HepG2 (cell line): ENCODE measurements around the gene CCDC28A. TPM values are rescaled to one million over a fixed set of nuclear protein-coding genes. Genes with fewer than 3 reads are reported as not detected.

ENCODE experiments used
- ATAC-seq: fragments of 200-7000 bp; cut with Tn5 transposase; 3 replicates; pipeline ENCODE4 v1.9.1; 2020; ENCODE audit warnings: mild to moderate bottlenecking, moderate library complexity
- BruUV-seq: library from RNA; stranded (reverse); fragments of 400-500 nt; replicated peaks from 2 replicates; lab custom pipeline; 2021; lab: Mats Ljungman, UMichigan
- CTCF ChIA-PET: fragments of 300-600 bp; formaldehyde crosslinking; extraction: SDS; loops from one replicate; lab custom pipeline; 2021; ENCODE audit warnings: low total read pairs, inconsistent platforms, low intra/inter-chr PET ratio; lab: Yijun Ruan, JAX
- POLR2A ChIA-PET: fragments of 350-600 bp; sonication (Branson Sonifier 250); formaldehyde crosslinking; loops from one replicate; lab custom pipeline; 2020; ENCODE audit warnings: antibody characterized with exemption, inconsistent platforms; lab: Yijun Ruan, JAX
- DNase-seq: peaks from one replicate; pipeline ENCODE4 v3.0.0-alpha.2; 2015; ENCODE audit warnings: low spot score
- FAIRE-seq: peaks from 3 replicates; lab custom pipeline; 2011; peaks lifted over from hg19 to GRCh38; lab: Jason Lieb, UNC
- H2AFZ ChIP-seq: one replicate; pipeline ENCODE4 v1.6.1; 2011; ENCODE audit warnings: low read length, inconsistent platforms
- H3K27ac ChIP-seq: fragments of 300-600 bp; 3 replicates; pipeline ENCODE4 v1.8.0; 2011; ENCODE audit warnings: mixed run types, mild to moderate bottlenecking, mixed read lengths, low read length, inconsistent platforms; ENCODE audit not compliant: insufficient read depth; ENCODE audit errors: extremely low read length
- H3K27me3 ChIP-seq, 2 experiments: fragments of 200-600 bp in 1 of 2; 2 replicates in 1 of 2; 3 replicates in 1 of 2; pipeline versions ENCODE4 v1.6.0 to v1.8.0; 2011; ENCODE audit warnings: low read length in 2 of 2, mild to moderate bottlenecking in 2 of 2, moderate library complexity in 2 of 2, inconsistent platforms in 1 of 2; ENCODE audit not compliant: insufficient read depth in 2 of 2, control insufficient read depth in 1 of 2
- H3K36me3 ChIP-seq, 2 experiments: fragments of 200-600 bp in 1 of 2; replicated peaks in 1 of 2; 2 replicates in 1 of 2; 3 replicates in 1 of 2; pipeline versions ENCODE4 v1.5.1 to v1.8.0; 2011; ENCODE audit warnings: low read length in 2 of 2, inconsistent platforms in 1 of 2; ENCODE audit not compliant: insufficient read depth in 2 of 2, control insufficient read depth in 1 of 2
- H3K4me1 ChIP-seq: 2 replicates; pipeline ENCODE4 v1.5.1; 2012; ENCODE audit warnings: low read length, inconsistent platforms; ENCODE audit not compliant: insufficient read depth
- H3K4me2 ChIP-seq: 2 replicates; pipeline ENCODE4 v1.6.0; 2011; ENCODE audit warnings: low read depth, low read length, inconsistent platforms
- H3K4me3 ChIP-seq, 3 experiments: fragments of 200-600 bp in 1 of 3; sonication (generic), shearing (Covaris generic) in 1 of 3; replicated peaks in 1 of 3; 2 replicates each; pipeline ENCODE4 v1.5.1; 2011 to 2016; ENCODE audit warnings: low read length in 3 of 3, inconsistent platforms in 2 of 3, low read depth in 2 of 3, mild to moderate bottlenecking in 2 of 3, control low read depth in 1 of 3, mixed read lengths in 1 of 3; ENCODE audit not compliant: insufficient read depth in 1 of 3
- H3K79me2 ChIP-seq: one replicate; pipeline ENCODE4 v1.6.1; 2011; ENCODE audit warnings: low read length, inconsistent platforms; ENCODE audit not compliant: insufficient read depth
- H3K9ac ChIP-seq: 2 replicates; pipeline ENCODE4 v1.6.0; 2011; ENCODE audit warnings: mild to moderate bottlenecking, low read depth, low read length, inconsistent platforms; ENCODE audit not compliant: insufficient read depth
- H3K9me3 ChIP-seq: 2 replicates; pipeline ENCODE4 v1.5.1; 2012; ENCODE audit warnings: mild to moderate bottlenecking, low read length
- H4K20me1 ChIP-seq: 2 replicates; pipeline ENCODE4 v1.6.0; 2011; ENCODE audit warnings: inconsistent platforms, mild to moderate bottlenecking, low read length, moderate library complexity; ENCODE audit not compliant: insufficient read depth
- ATF7 ChIP-seq, 2 experiments: fragments of 450-650 bp in 1 of 2; sonication (generic) in 1 of 2; formaldehyde crosslinking in 1 of 2; IDR thresholded peaks; 2 replicates each; pipeline versions ENCODE4 v1.4.0 to v1.6.1; 2016 to 2020; ENCODE audit warnings: antibody characterized with exemption in 1 of 2, mild to moderate bottlenecking in 1 of 2, missing genetic modification reagents in 1 of 2
- SMAD3 ChIP-seq: sonication (generic); formaldehyde crosslinking; IDR thresholded peaks from 2 replicates; pipeline ENCODE4 v1.4.0; 2020; ENCODE audit warnings: missing genetic modification reagents
- SMYD3 ChIP-seq: sonication (generic); formaldehyde crosslinking; IDR thresholded peaks from 2 replicates; pipeline ENCODE4 v1.8.1; 2023; ENCODE audit warnings: mild to moderate bottlenecking, missing genetic modification reagents
- SRSF9 ChIP-seq: fragments of 200-400 bp; formaldehyde crosslinking; IDR thresholded peaks from 2 replicates; pipeline ENCODE4 v1.6.1; 2018; ENCODE audit warnings: borderline replicate concordance, mild to moderate bottlenecking, low read depth, low read length; ENCODE audit not compliant: insufficient read depth, poor library complexity, severe bottlenecking
- ZC3H4 ChIP-seq: sonication (generic); formaldehyde crosslinking; IDR thresholded peaks from 2 replicates; pipeline ENCODE4 v1.4.0; 2020; ENCODE audit warnings: missing genetic modification reagents, borderline replicate concordance
- ZNF674 ChIP-seq: sonication (generic); formaldehyde crosslinking; IDR thresholded peaks from 2 replicates; pipeline ENCODE4 v1.5.0; 2020; ENCODE audit warnings: low read depth, mild to moderate bottlenecking, missing genetic modification reagents
- WGBS: methylation state at CpG from one replicate; pipeline ENCODE4 v1.1.6; 2017; ENCODE audit warnings: low lambda C conversion rate; 5-methylcytosine and 5-hydroxymethylcytosine counted together
- in situ Hi-C: cut with HindIII; loops from 2 replicates; pipeline ENCODE4 v1.10.0; 2017; ENCODE audit warnings: low pct_unique_long_range_greater_than_20kb; ENCODE audit not compliant: extremely low pct_ligation_motif_present
- intact Hi-C: fragments of 100-400 bp; cut with micrococcal nuclease; formaldehyde crosslinking; loops from one replicate; pipeline ENCODE4 v1.10.0; 2022; ENCODE audit not compliant: unreplicated experiment
- polyA plus RNA-seq, 8 experiments: library from polyadenylated mRNA; depleted of rRNA in 3 of 8; stranded (reverse) in 7 of 8; unstranded in 1 of 8; fragments of >200 nt; fragmentation: Illumina TruSeq in 4 of 8; extraction: Trizol in 4 of 8; gene quantifications; 2 replicates each; pipeline versions ENCODE4 v1.2.1 to v1.2.3, GENCODE V29; 2011 to 2016; ENCODE audit warnings: low read depth in 4 of 8, missing spikeins in 1 of 8, mixed read lengths in 1 of 8; ENCODE audit not compliant: insufficient read depth in 1 of 8
- total RNA-seq, 5 experiments: library from RNA; depleted of rRNA; stranded (reverse); fragments of >200 nt; fragmentation: Illumina TruSeq; extraction: Trizol; gene quantifications; 2 replicates each; pipeline ENCODE4 v1.2.3, GENCODE V29; 2016; ENCODE audit warnings: low read depth in 1 of 5
- TF ChIP-seq, protein P1 (sequence below): sonication (generic); formaldehyde crosslinking; IDR thresholded peaks from 2 replicates; pipeline ENCODE4 v1.4.0; 2020; ENCODE audit warnings: mild to moderate bottlenecking, missing genetic modification reagents
- TF ChIP-seq, protein P2 (sequence below): sonication (generic); formaldehyde crosslinking; IDR thresholded peaks from 2 replicates; pipeline ENCODE4 v1.5.0; 2020; ENCODE audit warnings: mild to moderate bottlenecking, missing genetic modification reagents
- TF ChIP-seq, protein P3 (sequence below): sonication (generic); formaldehyde crosslinking; IDR thresholded peaks from 2 replicates; pipeline ENCODE4 v1.5.0; 2020; ENCODE audit warnings: missing genetic modification reagents
- TF ChIP-seq, protein P4 (sequence below): sonication (generic); formaldehyde crosslinking; IDR thresholded peaks from 2 replicates; pipeline ENCODE4 v1.9.0; 2021; ENCODE audit warnings: missing genetic modification reagents, borderline replicate concordance

The CCDC28A gene
- total and polyA plus RNA-seq, 2 of the 13 experiments (the other 11 are each of a cell fraction or from before 2014, with no cell fraction given): 15.8 TPM

DNA sequence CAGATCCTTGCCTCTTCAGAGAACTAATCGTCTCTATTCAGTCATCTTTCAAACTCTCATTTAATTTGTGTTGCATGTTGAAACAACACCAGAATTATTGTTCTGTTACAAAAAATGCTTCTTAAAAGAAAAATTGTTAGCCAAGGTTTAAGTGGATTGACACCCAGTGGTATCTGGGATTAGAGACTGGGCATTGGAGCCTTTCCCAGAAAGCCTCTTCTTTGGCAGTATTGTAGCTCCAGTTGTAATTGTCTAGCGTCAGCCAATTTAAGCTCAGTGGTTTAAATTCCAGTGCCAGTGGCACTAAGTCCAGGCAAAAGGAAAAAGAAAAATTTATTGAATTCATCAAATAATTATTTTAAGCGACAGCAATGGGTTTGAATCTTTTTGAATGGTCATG, 801 bp downstream of the CCDC28A start:
- POLR2A ChIA-PET: no interaction called here
- H3K27ac ChIP-seq: no peak overlapping the region

DNA sequence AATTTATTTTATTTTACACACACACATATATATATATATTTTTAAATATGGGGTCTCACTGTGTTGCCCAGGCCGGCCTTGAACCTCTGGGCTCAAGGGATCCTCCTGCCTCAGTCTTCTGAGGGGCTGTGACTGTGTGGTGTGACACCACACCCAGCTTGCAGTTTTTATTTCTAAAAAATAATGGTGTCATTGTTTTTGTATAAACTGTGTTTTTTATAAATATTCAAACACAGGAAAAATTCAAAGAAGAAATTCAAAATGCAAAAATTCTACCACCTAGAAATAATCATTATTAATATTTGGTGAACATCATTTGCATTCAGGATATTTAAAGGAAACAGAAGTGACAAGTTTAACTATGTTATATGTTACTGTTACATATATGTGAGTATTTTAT, 3.1 kb downstream of the CCDC28A start:
- in situ Hi-C loops: no loop called here
- POLR2A ChIA-PET: no interaction called here

More for the DNA sequence above, 801 bp downstream of the CCDC28A start:
- in situ Hi-C loops (no loop called here), intact Hi-C loops (loop anchor here (5.0 kb wide), 1 partner anchor 352 kb away; no protein-coding TSS in a partner anchor)
- Histone ChIP-seq H3K4me3 (peak overlapping the region; percentile 71 to 97 (median 81)), H3K9ac (peak overlapping the region; percentile 90), H3K4me1 (peaks cover 30% of the 10 kb centered on the region), H3K4me2 (peak overlapping the region; percentile 90), H4K20me1 (no peaks in the 10 kb centered on the region), H3K27me3 (no peaks in the 10 kb centered on the region; a peak in 1 of 5 replicates), H2AFZ (no peak overlapping the region), H3K79me2 (peaks cover 3% of the 10 kb centered on the region), H3K9me3 (no peaks in the 10 kb centered on the region), H3K36me3 (peaks cover 0 to 6% of the 10 kb centered on the region in 2 experiments; a peak in 1 of 5 replicates)
- TF ChIP-seq SMAD3 (CRISPR knock-in tag) (0 out of 2 replicates have a peak, but pooled peaks have one; percentile 26), SMYD3 (CRISPR knock-in tag) (0 out of 2 replicates have a peak, but pooled peaks have one; percentile 48), ZNF674 (CRISPR knock-in tag) (no peak), ZC3H4 (no peak)
- ATAC-seq (no peak), FAIRE-seq (no peak), DNase-seq (no peak)
- no TSS peak for BruUV-seq
- CTCF ChIA-PET: no interaction called here
- WGBS: 20% methylated on average over 3 of the region's 3 CpGs

More for the DNA sequence above, 3.1 kb downstream of the CCDC28A start:
- Histone ChIP-seq H3K9me3 (no peaks in the 10 kb centered on the region), H3K9ac (no peak overlapping the region), H2AFZ (no peak overlapping the region), H3K4me2 (no peak overlapping the region), H3K4me3 (no peak overlapping the region), H3K36me3 (peaks cover 1 to 6% of the 10 kb centered on the region in 2 experiments; a peak in 2 of 5 replicates), H3K79me2 (peaks cover 3% of the 10 kb centered on the region), H3K27me3 (no peaks in the 10 kb centered on the region; a peak in 1 of 5 replicates), H3K27ac (no peak overlapping the region), H4K20me1 (no peaks in the 10 kb centered on the region), H3K4me1 (peaks cover 22% of the 10 kb centered on the region)
- TF ChIP-seq, protein P1, sequence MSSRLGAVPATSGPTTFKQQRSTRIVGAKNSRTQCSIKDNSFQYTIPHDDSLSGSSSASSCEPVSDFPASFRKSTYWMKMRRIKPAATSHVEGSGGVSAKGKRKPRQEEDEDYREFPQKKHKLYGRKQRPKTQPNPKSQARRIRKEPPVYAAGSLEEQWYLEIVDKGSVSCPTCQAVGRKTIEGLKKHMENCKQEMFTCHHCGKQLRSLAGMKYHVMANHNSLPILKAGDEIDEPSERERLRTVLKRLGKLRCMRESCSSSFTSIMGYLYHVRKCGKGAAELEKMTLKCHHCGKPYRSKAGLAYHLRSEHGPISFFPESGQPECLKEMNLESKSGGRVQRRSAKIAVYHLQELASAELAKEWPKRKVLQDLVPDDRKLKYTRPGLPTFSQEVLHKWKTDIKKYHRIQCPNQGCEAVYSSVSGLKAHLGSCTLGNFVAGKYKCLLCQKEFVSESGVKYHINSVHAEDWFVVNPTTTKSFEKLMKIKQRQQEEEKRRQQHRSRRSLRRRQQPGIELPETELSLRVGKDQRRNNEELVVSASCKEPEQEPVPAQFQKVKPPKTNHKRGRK (CRISPR knock-in tag): no peak
- TF ChIP-seq, protein P2, sequence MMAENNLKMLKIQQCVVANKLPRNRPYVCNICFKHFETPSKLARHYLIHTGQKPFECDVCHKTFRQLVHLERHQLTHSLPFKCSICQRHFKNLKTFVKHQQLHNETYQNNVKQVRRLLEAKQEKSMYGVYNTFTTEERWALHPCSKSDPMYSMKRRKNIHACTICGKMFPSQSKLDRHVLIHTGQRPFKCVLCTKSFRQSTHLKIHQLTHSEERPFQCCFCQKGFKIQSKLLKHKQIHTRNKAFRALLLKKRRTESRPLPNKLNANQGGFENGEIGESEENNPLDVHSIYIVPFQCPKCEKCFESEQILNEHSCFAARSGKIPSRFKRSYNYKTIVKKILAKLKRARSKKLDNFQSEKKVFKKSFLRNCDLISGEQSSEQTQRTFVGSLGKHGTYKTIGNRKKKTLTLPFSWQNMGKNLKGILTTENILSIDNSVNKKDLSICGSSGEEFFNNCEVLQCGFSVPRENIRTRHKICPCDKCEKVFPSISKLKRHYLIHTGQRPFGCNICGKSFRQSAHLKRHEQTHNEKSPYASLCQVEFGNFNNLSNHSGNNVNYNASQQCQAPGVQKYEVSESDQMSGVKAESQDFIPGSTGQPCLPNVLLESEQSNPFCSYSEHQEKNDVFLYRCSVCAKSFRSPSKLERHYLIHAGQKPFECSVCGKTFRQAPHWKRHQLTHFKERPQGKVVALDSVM (CRISPR knock-in tag): no peak
- TF ChIP-seq SRSF9 (no peak), ATF7 (IDR thresholded peaks at IDR 0.05) (peak; percentile 83), ATF7 (CRISPR knock-in tag; IDR thresholded peaks at IDR 0.05) (no peak)
- TF ChIP-seq, protein P3, sequence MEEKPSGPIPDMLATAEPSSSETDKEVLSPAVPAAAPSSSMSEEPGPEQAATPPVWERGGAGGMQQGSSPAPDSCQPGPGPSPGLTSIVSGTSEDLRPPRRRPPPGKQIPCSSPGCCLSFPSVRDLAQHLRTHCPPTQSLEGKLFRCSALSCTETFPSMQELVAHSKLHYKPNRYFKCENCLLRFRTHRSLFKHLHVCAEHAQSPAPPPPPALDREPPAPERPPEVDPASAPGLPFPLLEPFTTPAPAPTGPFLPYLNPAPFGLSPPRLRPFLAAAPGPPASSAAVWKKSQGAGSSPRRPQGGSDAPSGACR (CRISPR knock-in tag): no peak
- TF ChIP-seq, protein P4, sequence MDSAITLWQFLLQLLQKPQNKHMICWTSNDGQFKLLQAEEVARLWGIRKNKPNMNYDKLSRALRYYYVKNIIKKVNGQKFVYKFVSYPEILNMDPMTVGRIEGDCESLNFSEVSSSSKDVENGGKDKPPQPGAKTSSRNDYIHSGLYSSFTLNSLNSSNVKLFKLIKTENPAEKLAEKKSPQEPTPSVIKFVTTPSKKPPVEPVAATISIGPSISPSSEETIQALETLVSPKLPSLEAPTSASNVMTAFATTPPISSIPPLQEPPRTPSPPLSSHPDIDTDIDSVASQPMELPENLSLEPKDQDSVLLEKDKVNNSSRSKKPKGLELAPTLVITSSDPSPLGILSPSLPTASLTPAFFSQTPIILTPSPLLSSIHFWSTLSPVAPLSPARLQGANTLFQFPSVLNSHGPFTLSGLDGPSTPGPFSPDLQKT (CRISPR knock-in tag): no peak
- ATAC-seq (no peak), FAIRE-seq (no peak), DNase-seq (no peak)
- intact Hi-C loops: no loop called here
- whole genome bisulfite sequencing: 98% methylated on average over 1 of the region's 1 CpG
- no TSS peak for BruUV-seq
- CTCF ChIA-PET: no interaction called here
